Peyer's patch (tissue), 4 donors: ENCODE results near the gene NPB.

Experiments used
- CTCF ChIP-seq, 6 experiments: fragments of 450-650 bp in 4 of 6; fragments of 200-600 bp in 2 of 6; sonication (generic) in 1 of 6; IDR thresholded peaks; one replicate each; pipeline ENCODE4 v1.5.1; 2017 to 2019; ENCODE audit warnings: antibody characterized with exemption in 6 of 6, mild to moderate bottlenecking in 3 of 6, moderate library complexity in 1 of 6
- POLR2A ChIP-seq, 2 donors: fragments of 450-650 bp; IDR thresholded peaks; one replicate each; pipeline ENCODE4 v1.5.1; 2017; ENCODE audit warnings: antibody characterized with exemption in 2 of 2, mild to moderate bottlenecking in 2 of 2, moderate library complexity in 2 of 2

GRCh38 chr17:81933178-81933699 is 31.2 kb downstream of the NPB start:
- TF ChIP-seq CTCF (IDR thresholded peaks at IDR 0.05) (no peak), POLR2A (IDR thresholded peaks at IDR 0.05) (no peak)
